H1 (cell line): ENCODE results near the gene FHOD1. TPM values are rescaled to one million over a fixed set of nuclear protein-coding genes. Genes with fewer than 3 reads are reported as not detected.

Source experiments
- CTCF ChIA-PET: fragments of 300-600 bp; sonication (Branson Sonifier 250); formaldehyde crosslinking; loops from one replicate; lab custom pipeline; 2021; ENCODE audit not compliant: partially characterized antibody; lab: Charles Lee
- POLR2A ChIA-PET: fragments of 300-600 bp; sonication (Branson Sonifier 250); formaldehyde crosslinking; loops from one replicate; lab custom pipeline; 2021; ENCODE audit warnings: inconsistent platforms; ENCODE audit not compliant: partially characterized antibody; lab: Charles Lee
- DNase-seq, 2 experiments: peaks; one replicate each; pipeline versions ENCODE4 v3.0.0 to v3.0.0-alpha.2; 2010 to 2022; ENCODE audit warnings: low spot score in 2 of 2, low read depth in 1 of 2, mixed read lengths in 1 of 2
- FAIRE-seq: peaks from 2 replicates; lab custom pipeline; 2011; peaks lifted over from hg19 to GRCh38; lab: Jason Lieb, UNC
- H2AFZ ChIP-seq: 2 replicates; pipeline ENCODE4 v1.8.1; 2012; ENCODE audit warnings: low read length, inconsistent platforms
- H2AK5ac ChIP-seq: 2 replicates; pipeline ENCODE4 v1.6.1; 2013; ENCODE audit warnings: low read depth, low read length
- H2BK120ac ChIP-seq: replicated peaks from 2 replicates; pipeline ENCODE3; 2013; ENCODE audit warnings: low read depth, low read length, inconsistent platforms
- H2BK12ac ChIP-seq: 2 replicates; pipeline ENCODE4 v1.6.1; 2013; ENCODE audit warnings: low read depth, low read length
- H2BK15ac ChIP-seq: 2 replicates; pipeline ENCODE4 v1.6.1; 2013; ENCODE audit warnings: low read length
- H2BK20ac ChIP-seq: 2 replicates; pipeline ENCODE4 v1.6.1; 2013; ENCODE audit warnings: low read length
- H2BK5ac ChIP-seq: 2 replicates; pipeline ENCODE4 v1.6.1; 2013; ENCODE audit warnings: low read depth, low read length
- H3K14ac ChIP-seq: 2 replicates; pipeline ENCODE4 v1.6.1; 2013; ENCODE audit warnings: inconsistent platforms; ENCODE audit not compliant: insufficient read length
- H3K18ac ChIP-seq: 2 replicates; pipeline ENCODE4 v1.6.1; 2013; ENCODE audit warnings: low read length; ENCODE audit errors: extremely low read depth
- H3K23ac ChIP-seq: 2 replicates; pipeline ENCODE4 v1.6.1; 2013; ENCODE audit warnings: inconsistent platforms; ENCODE audit not compliant: insufficient read length
- H3K23me2 ChIP-seq: 2 replicates; pipeline ENCODE4 v1.6.1; 2013; ENCODE audit warnings: low read depth, low read length
- H3K27ac ChIP-seq: 2 replicates; pipeline ENCODE4 v1.6.1; 2011; ENCODE audit warnings: low read depth, low read length, inconsistent platforms
- H3K27me3 ChIP-seq, 4 experiments: replicated peaks in 1 of 4; 1 replicate in 1 of 4; 2 replicates in 3 of 4; pipeline versions ENCODE4 v1.6.1 to v1.8.1; 2011 to 2013; ENCODE audit warnings: low read length in 3 of 4, mild to moderate bottlenecking in 3 of 4, inconsistent platforms in 2 of 4, mixed read lengths in 2 of 4, moderate library complexity in 1 of 4; ENCODE audit not compliant: control insufficient read depth in 3 of 4, insufficient read depth in 3 of 4; ENCODE audit errors: extremely low read depth in 1 of 4
- H3K36me3 ChIP-seq, 4 experiments: 2 replicates each; pipeline versions ENCODE4 v1.6.1 to v1.8.1; 2011 to 2013; ENCODE audit warnings: mild to moderate bottlenecking in 4 of 4, low read length in 3 of 4, moderate library complexity in 2 of 4, control low read depth in 1 of 4, inconsistent platforms in 1 of 4; ENCODE audit not compliant: insufficient read depth in 4 of 4, control insufficient read depth in 2 of 4
- H3K4ac ChIP-seq: replicated peaks from 2 replicates; pipeline ENCODE3; 2013; ENCODE audit warnings: low read length, low read depth, mixed read lengths, inconsistent platforms; ENCODE audit not compliant: insufficient read length
- H3K4me1 ChIP-seq, 4 experiments: replicated peaks in 1 of 4; 1 replicate in 1 of 4; 2 replicates in 3 of 4; pipeline versions ENCODE4 v1.6.1 to v1.8.1; 2011 to 2013; ENCODE audit warnings: low read length in 3 of 4, inconsistent platforms in 2 of 4, mixed read lengths in 1 of 4; ENCODE audit not compliant: insufficient read depth in 4 of 4, control insufficient read depth in 3 of 4
- H3K4me2 ChIP-seq, 2 experiments: 2 replicates each; pipeline versions ENCODE4 v1.6.1 to v1.8.1; 2011 to 2013; ENCODE audit warnings: low read depth in 2 of 2, low read length in 2 of 2, control low read depth in 1 of 2, inconsistent platforms in 1 of 2, mild to moderate bottlenecking in 1 of 2; ENCODE audit not compliant: insufficient read depth in 1 of 2
- H3K4me3 ChIP-seq, 4 experiments: fragments of 200-600, 300-600 bp in 1 of 4; sonication (generic), shearing (Covaris generic), sonication (Bioruptor Twin) in 1 of 4; 2 replicates each; pipeline versions ENCODE4 v1.5.1 to v1.8.1; 2011 to 2016; ENCODE audit warnings: low read length in 4 of 4, low read depth in 3 of 4, control low read depth in 2 of 4, inconsistent platforms in 2 of 4, mild to moderate bottlenecking in 2 of 4, mixed read lengths in 1 of 4, moderate library complexity in 1 of 4; ENCODE audit not compliant: insufficient read depth in 2 of 4; ENCODE audit errors: extremely low read depth in 1 of 4
- H3K56ac ChIP-seq: replicated peaks from 2 replicates; pipeline ENCODE3; 2013; ENCODE audit warnings: low read depth, mild to moderate bottlenecking, mixed read lengths, low read length, inconsistent platforms; ENCODE audit not compliant: insufficient read length
- H3K79me1 ChIP-seq: 2 replicates; pipeline ENCODE4 v1.6.1; 2013; ENCODE audit warnings: low read depth, low read length, control low read depth
- H3K79me2 ChIP-seq, 2 experiments: 2 replicates each; pipeline versions ENCODE4 v1.6.1 to v1.8.1; 2012 to 2013; ENCODE audit warnings: low read length in 2 of 2, mild to moderate bottlenecking in 2 of 2, inconsistent platforms in 1 of 2; ENCODE audit not compliant: insufficient read depth in 2 of 2, control insufficient read depth in 1 of 2
- H3K9ac ChIP-seq, 4 experiments: replicated peaks in 1 of 4; 1 replicate in 1 of 4; 2 replicates in 3 of 4; pipeline versions ENCODE4 v1.6.1 to v1.8.1; 2011 to 2013; ENCODE audit warnings: low read depth in 3 of 4, low read length in 3 of 4, control low read depth in 2 of 4, mild to moderate bottlenecking in 2 of 4, moderate library complexity in 2 of 4, inconsistent platforms in 1 of 4; ENCODE audit errors: extremely low read depth in 1 of 4
- H3K9me3 ChIP-seq, 2 experiments: 2 replicates each; pipeline versions ENCODE4 v1.6.1 to v1.8.1; 2012 to 2013; ENCODE audit warnings: mild to moderate bottlenecking in 2 of 2, moderate library complexity in 2 of 2, control low read depth in 1 of 2, inconsistent platforms in 1 of 2, low read depth in 1 of 2, low read length in 1 of 2, mixed read lengths in 1 of 2; ENCODE audit not compliant: insufficient read depth in 2 of 2
- H4K20me1 ChIP-seq, 2 experiments: replicated peaks in 1 of 2; 2 replicates each; pipeline versions ENCODE3 to v1.8.1; 2011 to 2013; ENCODE audit warnings: inconsistent platforms in 2 of 2, low read length in 2 of 2, mild to moderate bottlenecking in 1 of 2; ENCODE audit not compliant: insufficient read depth in 2 of 2, control insufficient read depth in 1 of 2
- H4K5ac ChIP-seq: 2 replicates; pipeline ENCODE4 v1.6.1; 2013; ENCODE audit warnings: low read length, low read depth, mixed read lengths, inconsistent platforms; ENCODE audit not compliant: insufficient read length
- H4K8ac ChIP-seq: 2 replicates; pipeline ENCODE4 v1.8.0; 2013; ENCODE audit warnings: mild to moderate bottlenecking, moderate library complexity, low read length, inconsistent platforms; ENCODE audit not compliant: insufficient read depth; ENCODE audit errors: extremely low read depth
- H4K91ac ChIP-seq: replicated peaks from 2 replicates; pipeline ENCODE3; 2013; ENCODE audit warnings: low read length, mixed read lengths, inconsistent platforms; ENCODE audit not compliant: insufficient read length
- BACH1 ChIP-seq: IDR thresholded peaks from 2 replicates; pipeline ENCODE4 v1.6.1; 2012; ENCODE audit warnings: low read length, improper control_type of control experiment
- BCL11A ChIP-seq, 2 experiments: IDR thresholded peaks; one replicate each; pipeline ENCODE4 v1.6.1; 2011; ENCODE audit warnings: low read depth in 2 of 2, low read length in 2 of 2, mild to moderate bottlenecking in 2 of 2
- HDAC6 ChIP-seq: IDR thresholded peaks from one replicate; pipeline ENCODE4 v1.7.1; 2012; ENCODE audit warnings: low read depth, mild to moderate bottlenecking, inconsistent platforms, low read length, moderate library complexity
- KDM4A ChIP-seq: IDR thresholded peaks from one replicate; pipeline ENCODE4 v1.7.1; 2012; ENCODE audit warnings: low read depth, mild to moderate bottlenecking, moderate library complexity, low read length, inconsistent platforms; ENCODE audit not compliant: severe bottlenecking
- WGBS, 2 experiments: shearing (Covaris generic) in 1 of 2; methylation state at CpG; one replicate each; pipeline versions ENCODE4 v1.1.6 to v1.1.7; 2013 to 2015; ENCODE audit warnings: low lambda C conversion rate in 2 of 2, mixed read lengths in 2 of 2, inconsistent platforms in 1 of 2, low coverage in 1 of 2, missing lambda C conversion rate in 1 of 2; ENCODE audit not compliant: insufficient replicate concordance in 2 of 2, insufficient coverage in 1 of 2, insufficient read length in 1 of 2; ENCODE audit errors: extremely low coverage in 1 of 2, missing lambda C conversion rate in 1 of 2; 5-methylcytosine and 5-hydroxymethylcytosine counted together
- polyA plus RNA-seq, 7 experiments: library from polyadenylated mRNA; depleted of rRNA in 3 of 7; stranded (reverse) in 5 of 7; unstranded in 2 of 7; fragments of >200 nt in 5 of 7; fragments of 200-250 nt in 2 of 7; gene quantifications; 1 replicate in 5 of 7; 2 replicates in 1 of 7; 4 replicates in 1 of 7; pipeline versions ENCODE4 v1.2.1 to v1.2.3, GENCODE V29; 2011 to 2013; ENCODE audit warnings: missing spikeins in 2 of 7, mixed read lengths in 2 of 7
- total RNA-seq: library from RNA; stranded (reverse); fragmentation: NEBNext Ultra II Directional; extraction: Animal tissue kit (Norgen Biotek cat#: 25700); gene quantifications from 2 replicates; pipeline ENCODE4 v1.2.1, GENCODE V29; 2021
- TF ChIP-seq, protein P1 (sequence below), 3 experiments: IDR thresholded peaks; 1 replicate in 2 of 3; 2 replicates in 1 of 3; pipeline versions ENCODE4 v1.5.1 to v1.6.1; 2011; ENCODE audit warnings: low read length in 3 of 3, mild to moderate bottlenecking in 3 of 3, inconsistent platforms in 2 of 3, low read depth in 1 of 3, moderate library complexity in 1 of 3; ENCODE audit not compliant: insufficient read depth in 1 of 3; ENCODE audit errors: control extremely low read depth in 1 of 3

FHOD1 gene
- total and polyA plus RNA-seq, 2 of the 8 experiments (the other 6 are each of a cell fraction or from before 2014, with no cell fraction given) = 31.3 to 60.7 TPM

DNA sequence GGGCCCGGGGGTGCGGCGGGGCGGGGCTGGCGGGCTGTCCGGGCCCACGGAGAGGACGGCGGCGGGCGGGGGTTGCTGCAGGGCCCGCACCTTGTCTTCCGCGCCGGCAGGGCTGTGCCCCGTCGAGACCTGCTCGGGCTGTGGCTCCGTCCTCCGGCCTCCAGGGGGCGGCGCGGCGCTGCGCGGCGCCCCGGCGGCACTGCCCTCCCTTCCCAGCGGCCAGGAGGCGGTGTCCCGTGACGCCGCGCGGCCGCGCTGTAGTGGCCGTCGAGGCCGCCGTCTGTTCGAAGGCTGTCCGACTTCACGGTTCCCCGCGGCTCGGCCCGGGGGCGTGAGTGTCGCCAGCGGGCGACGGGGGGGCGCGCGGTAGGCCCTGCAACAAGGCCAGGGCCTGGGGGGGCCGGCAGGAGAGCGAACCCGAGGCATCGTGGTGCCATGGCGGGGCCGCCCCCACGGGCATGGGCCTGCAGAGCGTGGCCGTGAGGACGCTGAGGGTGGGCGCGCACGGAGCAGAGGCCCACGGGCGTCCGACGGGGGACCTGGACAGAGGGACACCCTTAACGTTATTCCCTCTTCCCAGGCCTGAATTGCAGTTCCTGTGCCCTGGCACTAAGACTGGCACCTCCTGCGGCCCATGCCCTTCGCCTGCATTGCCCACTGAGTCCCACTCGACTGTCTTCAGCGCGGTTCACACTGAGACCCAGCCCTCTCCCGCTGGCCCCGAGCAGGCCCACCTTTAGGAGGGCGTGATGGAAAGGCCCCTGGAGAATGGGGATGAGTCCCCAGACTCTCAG lies 32.2 kb upstream of the FHOD1 start, which contains the start of gene PLEKHG4:
PLEKHG4 (plus strand) TSS at position 237 of the 794 bp plus-strand sequence; CDS start at position 750, 513 bp downstream.
- no peak for FAIRE-seq
- peak within 1 kb of the TSS; percentile 28; the same call in 1 of the 2 replicates for H2AFZ ChIP-seq
- H4K91ac ChIP-seq = no peak within 1 kb of the TSS
- no peaks in the 10 kb centered on the region for H3K79me2 ChIP-seq
- H4K20me1 ChIP-seq = peaks cover 0 to 2% of the 10 kb centered on the region in 2 experiments
- WGBS, 2 experiments = 49% methylated on average over 39 of the region's 83 CpGs; no CpG with 5 or more reads in 1 of the 2 experiments
- peak within 1 kb of the TSS; percentile 83; the same call in 1 of the 2 replicates for H3K18ac ChIP-seq
- H3K36me3 ChIP-seq = no peaks in the 10 kb centered on the region
- H3K4me2 ChIP-seq = peak within 1 kb of the TSS; percentile 40 to 91
- peak within 1 kb of the TSS; percentile 43 for H3K56ac ChIP-seq
- peaks cover 4% of the 10 kb centered on the region; the same call in 1 of the 2 replicates for H3K23me2 ChIP-seq
- no peak within 1 kb of the TSS for H2BK5ac ChIP-seq
- no peak within 1 kb of the TSS for H3K27ac ChIP-seq
- no peak within 1 kb of the TSS for H2BK20ac ChIP-seq
- H2AK5ac ChIP-seq = no peak within 1 kb of the TSS; the same call in 1 of the 2 replicates
- H4K8ac ChIP-seq = peak within 1 kb of the TSS; percentile 53
- H4K5ac ChIP-seq = no peak within 1 kb of the TSS
- POLR2A ChIA-PET = interaction anchor here (1.4 to 2.8 kb wide), 3 partner anchors 15 to 49 kb away, joined by 4 to 12 read pairs (median 4); partner anchors contain the start of genes FHOD1 and SLC9A5
- H3K4me3 ChIP-seq = peak within 1 kb of the TSS; percentile 37 to 70 (median 44)
- peak within 1 kb of the TSS; percentile 84; the same call in 1 of the 2 replicates for H2BK12ac ChIP-seq
- H3K9ac ChIP-seq = no peak within 1 kb of the TSS
- no peak within 1 kb of the TSS for H2BK15ac ChIP-seq
- H3K23ac ChIP-seq = no peak within 1 kb of the TSS
- no peak within 1 kb of the TSS for H2BK120ac ChIP-seq
- 0 out of 7 replicates have a peak, but pooled peaks cover 0 to under 1% (median 0%) of the 10 kb centered on the region in 4 experiments for H3K4me1 ChIP-seq
- DNase-seq = peak; percentile 27 to 83
- no peaks in the 10 kb centered on the region for H3K79me1 ChIP-seq
- CTCF ChIA-PET = interaction anchor here (0.8 to 10.5 kb wide), 21 partner anchors 8 to 296 kb away, joined by 3 to 217 read pairs (median 4); partner anchors contain the start of genes ATP6V0D1, SLC9A5 and TPPP3
- peaks cover 0 to 15% (median 12%) of the 10 kb centered on the region in 4 experiments; a peak in 5 of 7 replicates for H3K27me3 ChIP-seq
- H3K4ac ChIP-seq = peak within 1 kb of the TSS; percentile 14
- H3K9me3 ChIP-seq = no peaks in the 10 kb centered on the region
- H3K14ac ChIP-seq = no peak within 1 kb of the TSS
- TF ChIP-seq, protein P1, sequence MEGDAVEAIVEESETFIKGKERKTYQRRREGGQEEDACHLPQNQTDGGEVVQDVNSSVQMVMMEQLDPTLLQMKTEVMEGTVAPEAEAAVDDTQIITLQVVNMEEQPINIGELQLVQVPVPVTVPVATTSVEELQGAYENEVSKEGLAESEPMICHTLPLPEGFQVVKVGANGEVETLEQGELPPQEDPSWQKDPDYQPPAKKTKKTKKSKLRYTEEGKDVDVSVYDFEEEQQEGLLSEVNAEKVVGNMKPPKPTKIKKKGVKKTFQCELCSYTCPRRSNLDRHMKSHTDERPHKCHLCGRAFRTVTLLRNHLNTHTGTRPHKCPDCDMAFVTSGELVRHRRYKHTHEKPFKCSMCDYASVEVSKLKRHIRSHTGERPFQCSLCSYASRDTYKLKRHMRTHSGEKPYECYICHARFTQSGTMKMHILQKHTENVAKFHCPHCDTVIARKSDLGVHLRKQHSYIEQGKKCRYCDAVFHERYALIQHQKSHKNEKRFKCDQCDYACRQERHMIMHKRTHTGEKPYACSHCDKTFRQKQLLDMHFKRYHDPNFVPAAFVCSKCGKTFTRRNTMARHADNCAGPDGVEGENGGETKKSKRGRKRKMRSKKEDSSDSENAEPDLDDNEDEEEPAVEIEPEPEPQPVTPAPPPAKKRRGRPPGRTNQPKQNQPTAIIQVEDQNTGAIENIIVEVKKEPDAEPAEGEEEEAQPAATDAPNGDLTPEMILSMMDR (IDR thresholded peaks at IDR 0.05; ENCODE audit: control extremely low read depth in 1 of 3, insufficient read depth in 1 of 3, low read depth in 1 of 3, low read length in 3 of 3) = peak; percentile 78 to 98 (median 83)
- TF ChIP-seq KDM4A (peak; percentile 43), HDAC6 (no peak), BCL11A (IDR thresholded peaks at IDR 0.05; ENCODE audit: low read depth in 2 of 2, low read length in 2 of 2) (no peak), BACH1 (peak; percentile 24; the same call in 1 of the 2 replicates)
